Stimulated activated CD8-positive, alpha-beta memory T cell treated with anti-CD3 and anti-CD28 coated beads, Interleukin-7, amount 100 ng/mL, for 48 hours (primary cell): ENCODE data around the gene KXD1.

Experiments
- DNase-seq, 2 donors: peaks; one replicate each; pipeline ENCODE4 v3.0.0-alpha.2; 2020; ENCODE audit warnings: low read depth in 1 of 2; ENCODE audit errors: extremely low read depth in 1 of 2

Gene KXD1

GRCh38 chr19:18612051-18612771 is 54.5 kb downstream of the KXD1 start:
- DNase-seq, result no peak

DNA sequence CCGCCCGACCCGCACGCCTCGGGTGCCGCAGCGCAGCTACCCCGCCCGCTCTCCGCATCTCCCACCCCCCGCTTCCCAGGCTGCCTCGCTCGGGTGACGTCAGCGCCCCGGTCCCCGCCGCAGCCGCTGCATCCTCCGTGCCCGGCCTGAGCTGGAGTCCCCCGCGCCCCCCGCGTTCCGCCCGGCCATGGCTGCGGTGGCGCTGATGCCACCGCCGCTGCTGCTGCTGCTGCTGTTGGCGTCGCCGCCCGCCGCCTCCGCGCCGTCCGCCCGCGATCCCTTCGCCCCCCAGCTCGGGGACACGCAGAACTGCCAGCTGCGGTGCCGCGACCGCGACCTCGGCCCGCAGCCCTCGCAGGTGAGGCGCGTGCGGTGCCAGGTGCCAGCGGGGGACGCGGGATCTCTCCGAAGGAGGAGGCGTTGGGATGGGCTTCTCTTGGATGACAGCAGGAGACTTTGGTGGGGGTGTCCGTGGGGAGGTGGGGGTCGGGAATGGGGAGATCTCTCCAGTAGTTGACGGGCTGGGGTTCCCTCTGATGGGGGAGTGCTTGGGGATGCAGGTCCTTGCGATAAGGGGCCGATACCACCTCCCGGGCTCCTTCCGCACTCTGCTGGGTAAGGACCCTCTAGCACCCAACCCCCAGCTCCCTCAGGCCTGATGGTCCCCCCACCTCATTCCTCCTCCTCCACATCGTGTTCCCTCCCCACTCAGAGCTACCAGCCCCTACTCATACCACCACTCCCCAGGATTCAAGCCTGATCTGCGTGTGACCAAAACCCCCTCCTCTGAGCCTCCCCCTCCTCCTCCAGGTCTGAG is 55.3 kb downstream of the KXD1 start, which contains the start of gene TMEM59L:
TSS of gene TMEM59L (plus strand) at position 99 of the 817 bp plus-strand sequence. CDS start at position 188, 89 bp downstream.
- no peak for DNase-seq

GRCh38 chr19:18613589-18614234 is 56.0 kb downstream of the KXD1 start:
- DNase-seq, result no peak

DNA sequence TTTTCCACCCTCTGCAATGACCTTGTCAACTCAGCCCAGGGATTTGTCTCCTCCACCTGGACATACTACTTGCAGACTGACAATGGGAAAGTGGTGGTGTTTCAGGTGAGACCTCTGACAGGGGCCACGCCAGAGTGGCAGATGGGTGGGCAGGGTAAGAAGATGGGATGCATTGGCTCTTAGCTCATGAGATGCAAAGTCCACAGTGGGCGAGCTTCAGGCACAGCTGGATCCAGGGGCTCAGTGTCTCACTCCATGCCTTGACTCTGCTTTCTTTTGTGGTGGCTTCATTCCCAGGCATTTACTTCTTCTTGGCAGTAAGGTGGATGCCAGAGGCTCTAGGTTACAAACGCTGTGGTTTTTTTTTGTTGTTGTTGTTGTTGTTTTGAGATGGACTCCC is 58.4 kb downstream of the KXD1 start:
- no peak for DNase-seq

DNA sequence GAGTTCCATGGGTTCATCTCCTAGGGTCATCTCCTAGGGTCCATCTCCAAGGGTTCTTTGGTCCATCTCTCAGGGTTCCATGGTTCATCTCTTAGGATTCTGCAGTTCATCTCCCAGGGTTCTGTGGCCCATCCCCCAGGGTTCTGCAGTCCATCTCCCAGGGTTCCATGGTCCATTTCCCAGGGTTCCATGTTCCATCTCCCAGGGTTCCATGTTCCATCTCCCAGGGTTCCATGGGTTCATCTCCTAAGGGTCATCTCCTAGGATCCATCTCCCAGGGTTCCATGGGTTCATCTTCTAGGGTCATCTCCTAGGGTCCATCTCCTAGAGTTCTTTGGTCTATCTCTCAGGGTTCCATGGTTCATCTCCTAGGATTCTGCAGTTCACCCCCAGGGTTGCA is 59.9 kb downstream of the KXD1 start:
- DNase-seq, result no peak

GRCh38 chr19:18618236-18618635 is 60.6 kb downstream of the KXD1 start:
- DNase-seq, result no peak
